ENCODE data around the gene SMYD3.

The SMYD3 gene

DNA sequence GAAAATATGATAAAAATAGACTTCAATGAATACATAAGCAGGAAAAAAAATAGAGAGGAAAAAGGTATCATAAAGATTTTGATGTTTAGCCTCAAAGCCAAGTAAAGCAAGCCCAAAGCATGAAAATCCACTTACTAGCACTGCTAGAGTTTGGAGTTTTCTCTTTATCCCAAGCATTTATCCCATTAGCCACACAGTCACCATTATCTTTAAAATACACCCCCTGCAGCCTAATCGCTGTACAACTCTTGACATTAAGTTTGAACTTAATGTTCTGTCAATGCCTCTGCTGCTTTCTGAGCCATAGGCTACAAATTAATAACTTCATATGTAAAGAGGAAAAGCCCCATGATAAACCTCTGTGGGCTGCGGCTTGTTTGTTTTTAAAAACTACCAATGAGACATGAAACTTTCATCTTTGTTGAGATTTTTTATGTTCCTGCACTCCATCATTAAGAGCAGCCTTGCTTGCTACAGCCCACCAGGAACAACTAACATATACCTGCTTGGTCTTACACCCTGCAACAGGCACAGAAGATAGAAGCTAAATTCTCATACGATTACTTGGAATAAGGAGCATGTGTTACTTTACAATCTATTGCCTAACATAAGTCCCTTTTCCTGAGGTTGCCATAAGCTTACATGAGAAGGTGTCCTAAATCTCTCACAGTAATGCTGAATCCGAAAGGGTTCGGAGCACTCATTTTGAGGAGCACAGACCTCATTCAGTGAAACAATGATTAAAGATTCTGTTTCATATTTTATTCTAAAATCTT is 202.4 kb downstream of the SMYD3 start:
- TF ChIP-seq CTCF (conservative IDR thresholded peaks at IDR 0.05), result no peak
- TF ChIP-seq ZFX (IDR thresholded peaks at IDR 0.05), result no peak
- no peak overlapping the region for H3K27ac ChIP-seq

DNA sequence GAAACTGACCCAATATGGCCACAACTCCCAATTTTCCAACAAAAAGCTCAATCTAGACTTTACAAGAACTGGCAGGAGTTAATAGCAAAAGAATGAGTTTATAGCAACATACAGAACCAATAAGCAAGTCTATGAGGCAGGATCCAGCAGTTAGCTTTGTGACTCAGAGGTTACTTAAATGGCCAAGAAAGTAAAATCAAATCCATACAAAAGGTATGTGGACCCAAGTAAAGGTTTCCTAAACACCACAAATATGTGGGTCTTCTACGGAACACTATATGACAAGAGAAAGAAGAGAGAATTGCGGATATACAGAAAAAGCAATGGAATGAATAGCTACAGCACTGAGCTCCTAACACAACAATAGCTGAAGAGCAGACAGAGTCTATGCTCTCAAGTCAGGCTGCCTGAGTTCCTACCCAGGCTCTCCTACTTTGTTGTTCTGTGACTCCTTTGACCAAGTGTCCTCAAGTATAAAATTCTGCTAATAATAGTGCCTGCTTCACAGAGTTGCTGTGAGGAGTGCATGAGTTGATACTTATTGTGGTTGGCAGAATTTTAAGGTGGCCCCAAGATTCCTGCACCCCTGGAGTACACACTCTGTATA is 204.3 kb downstream of the SMYD3 start:
- TF ChIP-seq ZFX (IDR thresholded peaks at IDR 0.05) (no peak), CTCF (conservative IDR thresholded peaks at IDR 0.05) (no peak)

DNA sequence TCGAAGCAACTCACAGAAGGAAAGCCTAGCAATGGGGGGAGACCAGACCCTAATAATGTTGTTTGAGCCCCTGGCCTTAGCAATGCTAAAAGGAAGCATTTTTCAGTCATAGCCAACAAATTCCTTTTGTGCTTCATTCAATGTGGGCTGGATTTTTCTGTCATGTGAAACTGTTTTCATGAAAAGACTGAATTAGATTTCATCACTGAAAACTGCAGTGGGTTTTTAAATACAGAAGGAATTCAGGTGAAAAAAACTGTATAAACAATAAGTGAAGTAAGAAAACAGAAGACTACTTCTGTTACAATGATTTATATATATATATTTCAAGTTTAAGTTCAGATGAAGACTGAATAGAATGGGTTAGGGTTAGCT is 204.8 kb downstream of the SMYD3 start:
- H3K27ac ChIP-seq, result no peak overlapping the region
- TF ChIP-seq CTCF (conservative IDR thresholded peaks at IDR 0.05) (no peak), ZFX (IDR thresholded peaks at IDR 0.05) (no peak)

More for the DNA sequence above, 204.3 kb downstream of the SMYD3 start:
- H3K27ac ChIP-seq, result no peak overlapping the region

GRCh38 chr1:246301553-246302250 is 205.4 kb downstream of the SMYD3 start:
- no peak overlapping the region for H3K27ac ChIP-seq
- no peak for TF ChIP-seq ZFX (IDR thresholded peaks at IDR 0.05)
- TF ChIP-seq CTCF (conservative IDR thresholded peaks at IDR 0.05), result no peak

- no peak overlapping the region for H3K27ac ChIP-seq
- TF ChIP-seq ZFX (IDR thresholded peaks at IDR 0.05), result no peak
- no peak for TF ChIP-seq CTCF (conservative IDR thresholded peaks at IDR 0.05)
Measured at GRCh38 chr1:246300626-246301549, 206.2 kb downstream of the SMYD3 start.

GRCh38 chr1:246297279-246298265 is 209.5 kb downstream of the SMYD3 start:
- TF ChIP-seq ZFX (IDR thresholded peaks at IDR 0.05) (no peak), CTCF (conservative IDR thresholded peaks at IDR 0.05) (no peak; the same call in 1 of the 2 replicates)
- no peak overlapping the region for H3K27ac ChIP-seq

Measured in C4-2B (cell line).